Measurements from ENCODE around the gene UTP4.

DNA sequence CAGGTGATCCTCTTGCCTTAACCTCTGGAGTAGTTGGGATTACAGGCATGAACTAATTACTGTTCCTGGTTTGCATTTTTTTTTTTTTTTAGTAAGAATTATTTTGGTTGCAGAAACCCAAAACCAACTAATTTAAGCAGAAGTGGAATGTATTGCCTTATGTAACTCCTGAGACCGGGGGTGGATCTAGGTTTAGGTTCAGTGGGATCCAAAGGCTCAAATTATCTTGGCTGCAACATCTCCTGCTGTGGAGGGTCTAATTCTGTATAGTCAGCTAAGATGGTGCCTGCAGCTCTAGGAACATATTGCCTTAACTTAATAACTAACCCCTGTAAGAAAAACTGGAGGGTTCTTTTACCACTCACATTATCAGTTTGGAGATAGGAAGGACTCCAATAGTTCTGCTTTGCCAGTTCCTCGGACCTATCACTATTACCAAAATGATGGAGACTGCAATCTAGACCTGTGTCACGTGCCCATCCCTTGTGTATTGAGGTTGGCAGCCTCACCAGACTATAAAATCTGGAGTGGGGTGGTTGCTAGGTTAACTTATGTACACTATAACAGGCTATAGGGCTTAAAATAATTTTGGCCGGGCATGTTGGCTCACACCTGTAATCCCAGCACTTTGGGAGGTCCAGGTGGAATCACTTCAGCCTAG is 63.0 kb downstream of the UTP4 start:
- TF ChIP-seq, protein P1, sequence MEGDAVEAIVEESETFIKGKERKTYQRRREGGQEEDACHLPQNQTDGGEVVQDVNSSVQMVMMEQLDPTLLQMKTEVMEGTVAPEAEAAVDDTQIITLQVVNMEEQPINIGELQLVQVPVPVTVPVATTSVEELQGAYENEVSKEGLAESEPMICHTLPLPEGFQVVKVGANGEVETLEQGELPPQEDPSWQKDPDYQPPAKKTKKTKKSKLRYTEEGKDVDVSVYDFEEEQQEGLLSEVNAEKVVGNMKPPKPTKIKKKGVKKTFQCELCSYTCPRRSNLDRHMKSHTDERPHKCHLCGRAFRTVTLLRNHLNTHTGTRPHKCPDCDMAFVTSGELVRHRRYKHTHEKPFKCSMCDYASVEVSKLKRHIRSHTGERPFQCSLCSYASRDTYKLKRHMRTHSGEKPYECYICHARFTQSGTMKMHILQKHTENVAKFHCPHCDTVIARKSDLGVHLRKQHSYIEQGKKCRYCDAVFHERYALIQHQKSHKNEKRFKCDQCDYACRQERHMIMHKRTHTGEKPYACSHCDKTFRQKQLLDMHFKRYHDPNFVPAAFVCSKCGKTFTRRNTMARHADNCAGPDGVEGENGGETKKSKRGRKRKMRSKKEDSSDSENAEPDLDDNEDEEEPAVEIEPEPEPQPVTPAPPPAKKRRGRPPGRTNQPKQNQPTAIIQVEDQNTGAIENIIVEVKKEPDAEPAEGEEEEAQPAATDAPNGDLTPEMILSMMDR (IDR thresholded peaks at IDR 0.05; ENCODE audit: low read depth, low read length), result no peak
- no peak for TF ChIP-seq EZH2phosphoT487 (IDR thresholded peaks at IDR 0.05; ENCODE audit: low read depth)
